ENCODE measurements around the gene ABHD5. TPM values are rescaled to one million over a fixed set of nuclear protein-coding genes. Genes with fewer than 3 reads are reported as not detected.
A peak's percentile ranks its signal among the peaks of the same experiment; 100 is the strongest.

ABHD5 gene
- total and polyA plus RNA-seq, 5 donors = 11.2 to 23.5 (median 20.9) TPM

GRCh38 chr3:43769097-43769884 is 78.6 kb downstream of the ABHD5 start:
- Histone ChIP-seq H3K9me3 (ENCODE audit: control insufficient read depth, low read length) (no peaks in the 10 kb centered on the region), H3K27ac (ENCODE audit: low read length) (peak overlapping the region; percentile 92), H3K4me3 (ENCODE audit: low read length) (no peak overlapping the region), H3K27me3 (ENCODE audit: control insufficient read depth, insufficient read depth) (no peaks in the 10 kb centered on the region), H3K4me1 (ENCODE audit: control insufficient read depth, insufficient read depth, low read length) (peaks cover 20% of the 10 kb centered on the region)
- intact Hi-C loops (cut with DNase I) = no loop called here
- ATAC-seq (peak; percentile 95 to 97), DNase-seq (peak; percentile 99)
- 3% methylated on average over 22 of the region's 22 CpGs for WGBS

- H3K27me3 ChIP-seq (ENCODE audit: control insufficient read depth, insufficient read depth) = no peaks in the 10 kb centered on the region
- peak in 2 of 3 donors; percentile 49 to 67 for DNase-seq
- H3K4me3 ChIP-seq (ENCODE audit: low read length) = no peak overlapping the region
- no peaks in the 10 kb centered on the region for H3K9me3 ChIP-seq (ENCODE audit: control insufficient read depth, low read length)
- intact Hi-C loops (cut with DNase I) = no loop called here
- 30% methylated on average over 7 of the region's 7 CpGs for WGBS
- peak in 1 of 2 donors; percentile 2 for ATAC-seq
- peak overlapping the region; percentile 92 for H3K27ac ChIP-seq (ENCODE audit: low read length)
- peaks cover 20% of the 10 kb centered on the region for H3K4me1 ChIP-seq (ENCODE audit: control insufficient read depth, insufficient read depth, low read length)
These were observed 79.2 kb downstream of the ABHD5 start for GRCh38 chr3:43769885-43770425.

GRCh38 chr3:43770426-43771103 is 79.8 kb downstream of the ABHD5 start:
- peak overlapping the region; percentile 92 for H3K27ac ChIP-seq (ENCODE audit: low read length)
- WGBS = 28% methylated on average over 11 of the region's 11 CpGs
- intact Hi-C loops (cut with DNase I) = no loop called here
- H3K4me3 ChIP-seq (ENCODE audit: low read length) = no peak overlapping the region
- H3K4me1 ChIP-seq (ENCODE audit: control insufficient read depth, insufficient read depth, low read length) = peaks cover 20% of the 10 kb centered on the region
- DNase-seq (peak; percentile 86 to 88 (median 88)), ATAC-seq (peak; percentile 88 to 91)
- no peaks in the 10 kb centered on the region for H3K27me3 ChIP-seq (ENCODE audit: control insufficient read depth, insufficient read depth)
- no peaks in the 10 kb centered on the region for H3K9me3 ChIP-seq (ENCODE audit: control insufficient read depth, low read length)

- ATAC-seq (no peak), DNase-seq (no peak)
- H3K27ac ChIP-seq (ENCODE audit: low read length) = peak overlapping the region; percentile 76
- WGBS = 75% methylated on average over 5 of the region's 5 CpGs
- intact Hi-C loops (cut with DNase I) = no loop called here
- H3K4me3 ChIP-seq (ENCODE audit: low read length) = no peak overlapping the region
- H3K27me3 ChIP-seq (ENCODE audit: control insufficient read depth, insufficient read depth) = no peaks in the 10 kb centered on the region
- H3K4me1 ChIP-seq (ENCODE audit: control insufficient read depth, insufficient read depth, low read length) = peaks cover 20% of the 10 kb centered on the region
- no peaks in the 10 kb centered on the region for H3K9me3 ChIP-seq (ENCODE audit: control insufficient read depth, low read length)
These were observed 80.9 kb downstream of the ABHD5 start for GRCh38 chr3:43771610-43772009.

GRCh38 chr3:43773273-43774094 is 82.7 kb downstream of the ABHD5 start:
- ATAC-seq (no peak), DNase-seq (peak; percentile 39 to 72 (median 68))
- H3K27me3 ChIP-seq (ENCODE audit: control insufficient read depth, insufficient read depth) = no peaks in the 10 kb centered on the region
- peak overlapping the region; percentile 25 for H3K27ac ChIP-seq (ENCODE audit: low read length)
- H3K9me3 ChIP-seq (ENCODE audit: control insufficient read depth, low read length) = no peaks in the 10 kb centered on the region
- no peak overlapping the region for H3K4me3 ChIP-seq (ENCODE audit: low read length)
- intact Hi-C loops (cut with DNase I) = no loop called here
- peaks cover 20% of the 10 kb centered on the region for H3K4me1 ChIP-seq (ENCODE audit: control insufficient read depth, insufficient read depth, low read length)
- 53% methylated on average over 10 of the region's 10 CpGs for WGBS

GRCh38 chr3:43774799-43775198 is 84.1 kb downstream of the ABHD5 start:
- WGBS = 84% methylated on average over 4 of the region's 4 CpGs
- Histone ChIP-seq H3K27me3 (ENCODE audit: control insufficient read depth, insufficient read depth) (no peaks in the 10 kb centered on the region), H3K27ac (ENCODE audit: low read length) (no peak overlapping the region), H3K4me3 (ENCODE audit: low read length) (no peak overlapping the region), H3K4me1 (ENCODE audit: control insufficient read depth, insufficient read depth, low read length) (peaks cover 16% of the 10 kb centered on the region), H3K9me3 (ENCODE audit: control insufficient read depth, low read length) (no peaks in the 10 kb centered on the region)
- intact Hi-C loops (cut with DNase I) = no loop called here
- DNase-seq = no peak
- no peak for ATAC-seq

GRCh38 chr3:43776101-43776500 is 85.4 kb downstream of the ABHD5 start:
- no peak overlapping the region for H3K4me3 ChIP-seq (ENCODE audit: low read length)
- H3K27ac ChIP-seq (ENCODE audit: low read length) = no peak overlapping the region
- WGBS = 94% methylated on average over 3 of the region's 3 CpGs
- H3K27me3 ChIP-seq (ENCODE audit: control insufficient read depth, insufficient read depth) = no peaks in the 10 kb centered on the region
- DNase-seq (no peak), ATAC-seq (no peak)
- H3K4me1 ChIP-seq (ENCODE audit: control insufficient read depth, insufficient read depth, low read length) = peaks cover 6% of the 10 kb centered on the region
- H3K9me3 ChIP-seq (ENCODE audit: control insufficient read depth, low read length) = no peaks in the 10 kb centered on the region
- intact Hi-C loops (cut with DNase I) = no loop called here

- WGBS = 67% methylated on average over 3 of the region's 3 CpGs
- no peaks in the 10 kb centered on the region for H3K4me1 ChIP-seq (ENCODE audit: control insufficient read depth, insufficient read depth, low read length)
- intact Hi-C loops (cut with DNase I) = no loop called here
- H3K27ac ChIP-seq (ENCODE audit: low read length) = no peak overlapping the region
- ATAC-seq (no peak), DNase-seq (no peak)
- no peaks in the 10 kb centered on the region for H3K9me3 ChIP-seq (ENCODE audit: control insufficient read depth, low read length)
- H3K4me3 ChIP-seq (ENCODE audit: low read length) = no peak overlapping the region
- H3K27me3 ChIP-seq (ENCODE audit: control insufficient read depth, insufficient read depth) = no peaks in the 10 kb centered on the region
These were observed 89.1 kb downstream of the ABHD5 start for GRCh38 chr3:43779850-43780249.

GRCh38 chr3:43782541-43782940 is 91.8 kb downstream of the ABHD5 start:
- Histone ChIP-seq H3K27ac (ENCODE audit: low read length) (no peak overlapping the region), H3K27me3 (ENCODE audit: control insufficient read depth, insufficient read depth) (no peaks in the 10 kb centered on the region), H3K9me3 (ENCODE audit: control insufficient read depth, low read length) (no peaks in the 10 kb centered on the region), H3K4me3 (ENCODE audit: low read length) (no peak overlapping the region), H3K4me1 (ENCODE audit: control insufficient read depth, insufficient read depth, low read length) (no peaks in the 10 kb centered on the region)
- 66% methylated on average over 2 of the region's 2 CpGs for WGBS
- intact Hi-C loops (cut with DNase I) = no loop called here
- DNase-seq (no peak), ATAC-seq (no peak)

Data from right cardiac atrium (tissue), 5 donors.